Endometrium (tissue), 2 donors: ENCODE measurements around the gene EID2B.

Source experiments
- FAIRE-seq: peaks from 2 replicates; lab custom pipeline; 2012; peaks lifted over from hg19 to GRCh38; lab: Jason Lieb, UNC
- donor health status: control.
- donor health status: control.

Gene EID2B

DNA sequence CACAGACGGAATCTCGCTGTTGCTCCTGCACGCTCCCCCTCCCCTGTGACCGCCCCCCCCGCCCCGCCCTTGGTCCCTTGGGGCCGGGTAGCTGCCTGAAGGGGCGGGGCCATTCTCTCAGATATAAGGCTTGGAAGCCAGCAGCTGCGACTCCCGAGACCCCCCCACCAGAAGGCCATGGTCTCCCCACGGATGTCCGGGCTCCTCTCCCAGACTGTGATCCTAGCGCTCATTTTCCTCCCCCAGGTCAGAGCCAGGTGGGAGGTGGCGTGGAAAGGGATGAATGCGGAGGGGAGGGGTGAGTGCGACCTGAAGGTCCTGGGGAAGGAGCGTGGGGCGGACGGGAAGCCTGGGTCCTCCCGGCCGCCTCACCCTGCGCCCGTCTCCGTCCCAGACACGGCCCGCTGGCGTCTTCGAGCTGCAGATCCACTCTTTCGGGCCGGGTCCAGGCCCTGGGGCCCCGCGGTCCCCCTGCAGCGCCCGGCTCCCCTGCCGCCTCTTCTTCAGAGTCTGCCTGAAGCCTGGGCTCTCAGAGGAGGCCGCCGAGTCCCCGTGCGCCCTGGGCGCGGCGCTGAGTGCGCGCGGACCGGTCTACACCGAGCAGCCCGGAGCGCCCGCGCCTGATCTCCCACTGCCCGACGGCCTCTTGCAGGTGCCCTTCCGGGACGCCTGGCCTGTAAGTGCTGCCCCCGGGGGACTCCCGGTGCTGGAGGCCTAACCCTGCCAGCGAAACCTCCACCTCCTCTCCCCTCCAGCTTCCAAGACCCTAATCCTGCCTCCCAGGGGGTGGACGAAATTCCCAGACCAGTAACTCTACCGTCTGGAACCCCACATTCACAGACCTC is 33.6 kb downstream of the EID2B start, which contains the start of gene DLL3:
Gene DLL3, plus strand, starts transcription at position 150 of the 845 bp plus-strand sequence. Its CDS starts 28 bp downstream, at position 178.
- FAIRE-seq: no peak

DNA sequence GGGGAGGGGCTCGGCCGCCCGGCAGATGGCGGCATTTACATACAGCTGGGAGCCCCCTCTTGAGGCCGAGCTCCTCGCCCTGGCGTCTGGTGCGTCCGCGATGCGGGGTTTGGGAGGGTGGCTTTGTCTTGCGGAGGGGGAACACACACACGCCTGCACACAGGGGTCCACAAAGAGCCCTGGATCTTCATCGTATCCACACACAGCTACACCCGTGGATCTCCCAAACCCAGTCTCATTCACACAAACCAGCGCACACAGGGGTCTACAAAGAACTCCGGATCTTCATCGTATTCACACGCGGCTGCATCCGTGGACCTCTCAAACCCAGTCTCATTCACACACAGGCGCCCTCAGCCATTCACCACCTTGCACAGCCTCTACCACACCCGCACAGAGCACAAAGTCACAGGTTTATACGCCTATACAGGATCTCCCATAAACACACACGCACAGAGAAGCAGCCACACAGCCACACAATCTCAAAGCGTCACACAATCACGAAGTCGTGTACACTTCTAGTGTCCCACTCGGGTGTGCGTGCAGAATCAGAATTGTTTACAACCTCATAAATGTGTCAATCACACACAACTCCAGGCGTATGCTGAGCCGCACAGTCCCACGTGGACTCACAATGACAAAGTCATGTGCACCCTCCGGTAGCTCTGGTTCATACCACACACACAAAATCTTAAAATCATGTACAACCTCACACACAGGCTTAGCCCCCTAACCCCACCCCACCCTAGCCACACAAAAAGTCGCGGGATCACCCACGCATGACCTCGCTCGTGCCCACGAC is 34.5 kb downstream of the EID2B start:
- no peak for FAIRE-seq

- no peak for FAIRE-seq
Observed at GRCh38 chr19:39497701-39497995, 35.0 kb downstream of the EID2B start.

DNA sequence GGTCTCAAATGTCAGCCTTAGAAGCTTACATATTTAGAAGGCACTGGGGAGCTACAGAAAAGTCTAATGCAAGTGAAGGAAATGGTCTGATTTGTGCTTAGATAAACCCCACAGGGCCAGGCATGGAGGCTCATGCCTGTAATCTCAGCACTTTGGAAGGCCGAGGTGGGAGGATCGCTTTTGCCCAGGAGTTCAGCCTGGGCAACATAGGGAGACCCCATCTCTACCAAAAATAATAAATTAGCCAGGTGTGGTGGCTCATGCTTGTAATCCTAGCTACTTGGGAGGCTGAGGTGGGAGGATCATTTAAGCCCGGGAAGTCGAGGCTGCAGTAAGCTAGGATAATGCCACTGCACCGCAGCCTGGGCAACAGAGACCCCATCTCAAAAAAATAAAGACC is 36.6 kb downstream of the EID2B start:
- no peak for FAIRE-seq

- FAIRE-seq: no peak
Observed at GRCh38 chr19:39494661-39495060, 38.0 kb downstream of the EID2B start.

DNA sequence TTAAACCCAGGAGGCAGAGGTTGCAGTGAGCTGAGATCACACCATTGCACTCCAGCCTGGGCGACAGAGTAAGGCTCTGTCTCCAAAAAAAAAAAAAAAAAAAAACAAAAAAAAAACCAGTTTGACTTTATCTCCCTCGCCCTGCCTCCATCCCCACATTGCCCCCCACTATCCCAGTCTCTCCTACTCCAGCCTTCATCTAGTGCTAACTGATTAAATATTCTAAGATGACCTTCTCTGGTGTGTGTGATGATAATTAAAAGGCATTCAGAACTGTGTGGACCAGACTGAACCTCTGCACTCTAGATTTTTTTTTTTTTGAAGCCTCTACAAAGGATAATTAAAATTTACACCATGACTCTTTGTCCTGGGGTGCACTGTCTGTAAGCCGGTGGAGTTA is 39.9 kb downstream of the EID2B start:
- FAIRE-seq: no peak

DNA sequence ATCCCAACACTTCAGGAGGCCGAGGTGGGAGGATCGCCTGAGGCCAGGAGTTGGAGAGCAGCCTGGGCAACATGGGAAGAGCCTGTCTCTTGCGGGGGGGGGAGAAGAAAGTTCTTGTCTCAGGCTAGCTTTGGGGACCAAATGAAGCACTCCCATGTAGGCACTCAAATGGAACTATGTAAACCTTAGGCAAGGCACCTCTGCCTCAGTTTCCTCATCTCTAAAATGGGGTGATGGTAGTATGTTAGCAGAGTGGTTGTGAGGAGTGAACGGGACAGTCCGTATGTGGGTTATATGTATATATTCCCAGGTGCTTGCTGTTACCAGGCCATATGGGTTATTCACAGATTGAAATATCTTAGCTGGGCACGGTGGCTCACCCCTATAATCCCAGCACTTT is 40.4 kb downstream of the EID2B start:
- no peak for FAIRE-seq

- no peak for FAIRE-seq
Observed at GRCh38 chr19:39489756-39490155, 42.9 kb downstream of the EID2B start.

GRCh38 chr19:39483141-39483540 is 49.5 kb downstream of the EID2B start:
- no peak for FAIRE-seq

- FAIRE-seq: no peak
Observed at GRCh38 chr19:39481676-39482075, 51.0 kb downstream of the EID2B start.

DNA sequence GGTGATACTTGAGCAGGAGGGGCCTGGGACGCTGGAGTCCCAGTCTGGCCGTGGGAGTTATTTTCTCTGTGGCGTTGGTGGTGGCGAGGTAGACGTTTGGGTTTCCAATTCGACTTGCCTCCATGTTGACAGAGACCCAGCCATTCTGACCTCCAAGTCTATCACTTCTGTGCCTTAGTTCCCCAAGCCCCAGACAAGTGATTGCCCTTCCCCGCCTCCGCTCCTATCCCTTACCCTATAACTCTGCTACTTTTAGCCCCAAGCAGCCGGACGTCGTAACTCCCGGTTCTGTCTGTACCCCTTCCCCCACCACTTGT is 51.5 kb downstream of the EID2B start:
- no peak for FAIRE-seq
